CD4-positive, alpha-beta T cell treated with Interleukin-4 for 4 hours (primary cell): ENCODE measurements around the gene SLIT1.

Source experiments
- DNase-seq: peaks from one replicate; pipeline ENCODE4 v3.0.0-alpha.2; 2020

SLIT1 gene

GRCh38 chr10:97199152-97199551 lies 13.4 kb upstream of the SLIT1 start:
- no peak for DNase-seq

GRCh38 chr10:97197030-97197500 lies 11.3 kb upstream of the SLIT1 start:
- no peak for DNase-seq

- peak; percentile 72 for DNase-seq
Measured at GRCh38 chr10:97196223-97197029, 10.7 kb upstream of the SLIT1 start.

GRCh38 chr10:97195706-97196222 lies 10.0 kb upstream of the SLIT1 start:
- DNase-seq = no peak

- no peak for DNase-seq
Measured at GRCh38 chr10:97192952-97193435, 7.2 kb upstream of the SLIT1 start.

GRCh38 chr10:97190450-97190849 lies 4.7 kb upstream of the SLIT1 start:
- no peak for DNase-seq

GRCh38 chr10:97188261-97188711 lies 2.5 kb upstream of the SLIT1 start:
- DNase-seq = no peak

- DNase-seq = no peak
Measured at GRCh38 chr10:97186911-97187310, 1.2 kb upstream of the SLIT1 start.

GRCh38 chr10:97184971-97185325 lies 811 bp downstream of the SLIT1 start:
- no peak for DNase-seq

GRCh38 chr10:97183314-97183713 lies 2.4 kb downstream of the SLIT1 start:
- no peak for DNase-seq

GRCh38 chr10:97182288-97182990 lies 3.3 kb downstream of the SLIT1 start:
- no peak for DNase-seq

- no peak for DNase-seq
Measured at GRCh38 chr10:97180986-97181385, 4.8 kb downstream of the SLIT1 start.

GRCh38 chr10:97180363-97180755 lies 5.4 kb downstream of the SLIT1 start:
- DNase-seq = no peak

- DNase-seq = no peak
Measured at GRCh38 chr10:97179731-97180362, 5.9 kb downstream of the SLIT1 start.

GRCh38 chr10:97179311-97179710 lies 6.4 kb downstream of the SLIT1 start:
- DNase-seq = no peak

GRCh38 chr10:97178074-97178473 lies 7.7 kb downstream of the SLIT1 start:
- no peak for DNase-seq

- no peak for DNase-seq
Measured at GRCh38 chr10:97176226-97176625, 9.5 kb downstream of the SLIT1 start.

GRCh38 chr10:97175586-97175985 lies 10.2 kb downstream of the SLIT1 start:
- DNase-seq = no peak

GRCh38 chr10:97174941-97175340 lies 10.8 kb downstream of the SLIT1 start:
- DNase-seq = no peak

GRCh38 chr10:97174276-97174775 lies 11.4 kb downstream of the SLIT1 start:
- DNase-seq = no peak

- no peak for DNase-seq
Measured at GRCh38 chr10:97173036-97173435, 12.7 kb downstream of the SLIT1 start.

- no peak for DNase-seq
Measured at GRCh38 chr10:97171001-97171400, 14.8 kb downstream of the SLIT1 start.
